GM06990 (cell line): ENCODE data around the gene POLR2J.

Experiments
- DNase-seq: peaks from one replicate; pipeline ENCODE4 v3.0.0-alpha.2; 2011; ENCODE audit not compliant: insufficient read length; ENCODE audit errors: extremely low read depth
- H3K27me3 ChIP-seq: replicated peaks from 2 replicates; pipeline ENCODE4 v1.6.0; 2011; ENCODE audit warnings: low read length; ENCODE audit not compliant: control insufficient read depth, insufficient read depth
- H3K36me3 ChIP-seq: 2 replicates; pipeline ENCODE4 v1.5.1; 2011; ENCODE audit warnings: low read length; ENCODE audit not compliant: control insufficient read depth, insufficient read depth
- H3K4me3 ChIP-seq: replicated peaks from 2 replicates; pipeline ENCODE4 v1.5.1; 2011; ENCODE audit warnings: low read depth, mild to moderate bottlenecking, control low read depth, low read length
- TF ChIP-seq, protein P1 (sequence below): IDR thresholded peaks from 2 replicates; pipeline ENCODE4 v1.5.1; 2011; ENCODE audit warnings: low read length, control low read depth, mild to moderate bottlenecking, inconsistent platforms; ENCODE audit not compliant: insufficient read depth, poor library complexity, severe bottlenecking

POLR2J gene

DNA sequence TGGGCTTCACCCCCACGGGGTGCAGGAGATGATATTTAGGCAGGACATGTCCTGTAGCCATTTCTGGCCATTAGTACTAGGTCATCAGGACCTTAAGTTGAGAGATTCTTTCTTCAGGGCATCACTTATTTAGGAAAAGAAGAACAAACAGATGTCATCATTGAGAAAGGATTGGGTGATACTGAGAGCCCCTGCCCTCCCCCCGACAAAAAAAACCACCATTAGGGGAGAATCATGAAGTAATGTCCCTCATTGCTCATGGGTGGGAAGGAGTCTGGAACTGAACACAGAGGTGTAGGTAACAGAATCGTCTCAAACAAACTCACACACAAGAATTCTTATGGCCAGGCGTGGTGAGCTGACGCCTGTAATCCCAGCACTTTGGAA lies 51.7 kb downstream of the POLR2J start:
- no peak for DNase-seq
- Histone ChIP-seq H3K36me3 (peaks cover 3% of the 10 kb centered on the region), H3K27me3 (no peaks in the 10 kb centered on the region), H3K4me3 (peak overlapping the region; percentile 52)
- TF ChIP-seq, protein P1, sequence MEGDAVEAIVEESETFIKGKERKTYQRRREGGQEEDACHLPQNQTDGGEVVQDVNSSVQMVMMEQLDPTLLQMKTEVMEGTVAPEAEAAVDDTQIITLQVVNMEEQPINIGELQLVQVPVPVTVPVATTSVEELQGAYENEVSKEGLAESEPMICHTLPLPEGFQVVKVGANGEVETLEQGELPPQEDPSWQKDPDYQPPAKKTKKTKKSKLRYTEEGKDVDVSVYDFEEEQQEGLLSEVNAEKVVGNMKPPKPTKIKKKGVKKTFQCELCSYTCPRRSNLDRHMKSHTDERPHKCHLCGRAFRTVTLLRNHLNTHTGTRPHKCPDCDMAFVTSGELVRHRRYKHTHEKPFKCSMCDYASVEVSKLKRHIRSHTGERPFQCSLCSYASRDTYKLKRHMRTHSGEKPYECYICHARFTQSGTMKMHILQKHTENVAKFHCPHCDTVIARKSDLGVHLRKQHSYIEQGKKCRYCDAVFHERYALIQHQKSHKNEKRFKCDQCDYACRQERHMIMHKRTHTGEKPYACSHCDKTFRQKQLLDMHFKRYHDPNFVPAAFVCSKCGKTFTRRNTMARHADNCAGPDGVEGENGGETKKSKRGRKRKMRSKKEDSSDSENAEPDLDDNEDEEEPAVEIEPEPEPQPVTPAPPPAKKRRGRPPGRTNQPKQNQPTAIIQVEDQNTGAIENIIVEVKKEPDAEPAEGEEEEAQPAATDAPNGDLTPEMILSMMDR: no peak

DNA sequence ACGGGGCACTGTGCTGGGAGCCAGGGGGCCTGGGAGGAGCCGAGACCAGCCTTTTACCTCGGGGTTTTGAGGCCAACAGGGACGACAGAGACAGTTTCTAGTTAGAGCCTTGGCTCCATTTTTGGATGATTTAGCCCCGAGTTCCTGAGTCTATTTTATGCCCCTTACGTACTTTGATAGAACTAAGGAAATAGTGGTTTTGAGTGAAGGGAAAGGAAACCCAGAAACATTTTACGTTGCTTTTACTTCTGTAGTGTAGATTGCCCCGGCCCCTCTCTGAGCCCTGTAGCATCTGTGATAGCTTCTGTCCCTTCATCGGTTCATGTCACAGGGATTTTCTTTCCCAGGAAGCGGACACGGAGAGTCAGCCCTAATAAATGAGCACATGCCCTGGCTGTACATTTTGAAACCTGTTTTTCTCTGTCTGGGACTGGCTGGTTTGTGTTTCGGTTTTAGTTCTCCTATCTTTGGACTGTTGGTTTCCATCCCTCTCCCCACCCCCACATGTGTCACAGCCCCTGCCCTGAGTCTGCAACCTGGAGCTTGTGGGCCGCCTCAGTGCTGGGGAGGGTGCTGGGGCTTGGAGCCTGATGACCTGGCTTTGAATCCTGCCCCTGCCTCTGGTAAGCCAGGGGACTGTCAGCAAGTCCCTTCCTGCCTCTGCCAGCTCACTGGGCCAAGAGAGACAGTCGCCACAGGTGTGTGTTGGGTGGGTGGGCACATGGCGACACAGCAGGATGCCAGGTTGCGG lies 52.3 kb downstream of the POLR2J start:
- Histone ChIP-seq H3K36me3 (peaks cover 3% of the 10 kb centered on the region), H3K27me3 (no peaks in the 10 kb centered on the region), H3K4me3 (peak overlapping the region; percentile 52)
- peak; percentile 80 for DNase-seq
- TF ChIP-seq, protein P1: no peak

DNA sequence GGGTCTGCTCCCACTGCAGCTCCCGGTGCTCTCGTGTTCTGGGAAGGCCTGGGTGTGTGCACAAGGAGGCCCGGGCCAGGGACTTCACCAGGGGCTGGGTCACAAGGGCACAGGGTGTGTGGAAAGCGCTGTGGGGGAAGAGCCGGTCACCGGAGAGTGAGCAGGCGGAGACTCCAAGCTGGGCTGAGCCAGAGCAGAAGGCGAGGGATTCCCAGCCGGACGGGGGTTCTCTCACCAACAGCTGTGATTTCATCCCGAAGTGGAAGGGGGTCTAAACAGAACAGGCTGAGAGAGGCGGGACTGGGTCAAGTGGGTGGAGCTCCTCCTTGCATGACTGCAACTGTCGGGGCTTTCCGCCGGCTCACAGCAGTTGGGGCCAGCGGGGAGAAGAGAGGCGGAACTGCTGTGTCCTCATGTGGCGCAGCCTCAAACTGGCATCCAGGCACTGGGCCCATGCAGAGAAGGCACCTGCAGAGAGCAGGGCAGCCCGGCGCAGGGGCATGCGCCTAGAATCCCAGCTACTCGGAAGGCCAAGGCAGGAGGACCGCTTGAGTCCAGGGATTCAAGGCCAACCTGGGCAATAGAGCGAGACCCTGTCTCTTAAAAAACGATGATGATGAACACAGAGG lies 53.0 kb downstream of the POLR2J start:
- peak; percentile 90 for DNase-seq
- no peaks in the 10 kb centered on the region for H3K27me3 ChIP-seq
- peaks cover 3% of the 10 kb centered on the region for H3K36me3 ChIP-seq
- TF ChIP-seq, protein P1: no peak
- H3K4me3 ChIP-seq: peak overlapping the region; percentile 44

DNA sequence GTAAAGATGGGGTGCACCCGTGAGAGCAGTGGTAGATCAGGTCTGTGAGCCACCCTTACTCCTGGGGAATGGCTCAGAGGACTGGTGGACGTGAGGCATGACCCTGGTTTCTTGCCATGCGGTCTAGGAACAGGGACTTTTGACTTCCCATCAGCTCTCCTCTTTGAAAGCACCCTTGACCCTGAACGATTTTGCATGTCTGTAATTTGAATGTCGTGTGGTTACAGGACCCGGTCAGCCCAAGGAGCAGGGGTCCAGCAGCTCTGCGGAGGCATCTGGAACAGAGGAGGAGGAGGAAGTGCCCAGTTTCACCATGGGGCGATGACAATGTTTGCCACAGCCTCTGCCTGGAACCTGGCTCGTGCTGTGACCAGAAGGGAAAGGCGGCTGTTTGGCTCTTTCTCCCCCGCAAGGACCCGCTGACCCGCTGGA lies 53.9 kb downstream of the POLR2J start:
- TF ChIP-seq, protein P1: no peak
- H3K27me3 ChIP-seq: no peaks in the 10 kb centered on the region
- DNase-seq: peak; percentile 60
- H3K4me3 ChIP-seq: peak overlapping the region; percentile 44; the same call in 1 of the 2 replicates
- H3K36me3 ChIP-seq: peaks cover 5% of the 10 kb centered on the region

DNA sequence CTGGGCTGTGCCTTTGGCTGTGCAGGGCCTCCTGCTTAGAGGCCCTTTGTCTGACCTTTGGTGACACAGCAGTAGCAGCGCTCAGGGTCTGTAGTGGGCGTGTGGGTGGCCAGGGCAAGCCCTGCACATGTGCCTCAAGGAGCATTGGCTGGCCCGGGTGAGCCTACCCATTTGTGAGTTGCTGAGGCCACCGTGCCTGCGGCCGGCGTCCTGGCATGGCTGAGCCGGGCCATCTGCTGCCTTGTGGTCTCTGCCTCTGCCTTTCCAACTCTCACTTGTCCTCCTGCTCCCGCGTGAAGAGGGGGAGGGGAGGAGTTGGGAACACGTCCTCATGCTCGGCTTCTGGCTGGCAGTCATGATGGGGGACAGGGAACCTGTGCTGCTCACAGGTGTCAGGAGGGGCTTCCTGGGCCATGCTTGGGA lies 54.6 kb downstream of the POLR2J start:
- Histone ChIP-seq H3K4me3 (no peak overlapping the region), H3K27me3 (no peaks in the 10 kb centered on the region), H3K36me3 (peaks cover 5% of the 10 kb centered on the region)
- DNase-seq: no peak
- TF ChIP-seq, protein P1: no peak
